Adipocyte (in vitro differentiated cells): ENCODE data around the gene GRIK2.

ENCODE experiments used
- DNase-seq: peaks from one replicate; pipeline ENCODE4 v3.0.0-alpha.2; 2015; ENCODE audit warnings: low read depth
- H3K27me3 ChIP-seq: replicated peaks from 2 replicates; pipeline ENCODE4 v1.7.0; 2013; ENCODE audit warnings: mild to moderate bottlenecking, low read length, moderate library complexity; ENCODE audit not compliant: control insufficient read depth, insufficient read depth
- H3K36me3 ChIP-seq: 2 replicates; pipeline ENCODE4 v1.7.0; 2013; ENCODE audit warnings: low read length, mild to moderate bottlenecking, moderate library complexity; ENCODE audit not compliant: control insufficient read depth, insufficient read depth, severe bottlenecking
- H3K4me1 ChIP-seq: 2 replicates; pipeline ENCODE4 v1.7.0; 2013; ENCODE audit warnings: mild to moderate bottlenecking, low read length, moderate library complexity; ENCODE audit not compliant: control insufficient read depth, insufficient read depth
- H3K4me3 ChIP-seq: 2 replicates; pipeline ENCODE4 v1.7.0; 2013; ENCODE audit warnings: mild to moderate bottlenecking, low read length, moderate library complexity
- H3K9ac ChIP-seq: 2 replicates; pipeline ENCODE4 v1.7.0; 2013; ENCODE audit warnings: mild to moderate bottlenecking, low read length, moderate library complexity
- H3K9me3 ChIP-seq: 2 replicates; pipeline ENCODE4 v1.7.0; 2013; ENCODE audit warnings: mild to moderate bottlenecking, low read length, moderate library complexity; ENCODE audit not compliant: control insufficient read depth

The GRIK2 gene

GRCh38 chr6:101433141-101433540 lies 39.6 kb downstream of the GRIK2 start:
- DNase-seq, result no peak
- no peaks in the 10 kb centered on the region for H3K36me3 ChIP-seq
- no peaks in the 10 kb centered on the region for H3K9me3 ChIP-seq
- no peak overlapping the region for H3K9ac ChIP-seq
- peaks cover 2% of the 10 kb centered on the region for H3K4me1 ChIP-seq
- no peaks in the 10 kb centered on the region for H3K27me3 ChIP-seq
- no peak overlapping the region for H3K4me3 ChIP-seq

DNA sequence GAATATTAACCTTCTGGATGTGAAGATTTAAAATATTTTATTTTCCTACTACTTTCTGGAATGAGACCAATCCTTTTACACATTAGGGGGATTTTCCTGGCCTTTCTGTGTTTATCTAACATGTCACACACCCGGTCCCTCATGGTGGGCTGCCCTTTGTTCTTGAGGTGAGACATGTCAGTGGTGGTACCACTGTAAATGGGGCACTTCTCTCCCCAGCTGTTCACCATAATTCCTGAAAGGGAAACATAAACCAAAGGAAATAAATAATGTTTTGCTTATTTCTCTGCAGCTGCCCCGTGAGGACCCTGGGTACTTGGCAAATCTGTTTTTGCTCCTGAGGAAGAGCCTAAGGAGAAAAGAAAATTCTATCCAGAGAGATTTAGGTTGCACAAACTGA lies 41.1 kb downstream of the GRIK2 start:
- Histone ChIP-seq H3K9ac (no peak overlapping the region), H3K4me3 (no peak overlapping the region), H3K27me3 (no peaks in the 10 kb centered on the region), H3K9me3 (no peaks in the 10 kb centered on the region), H3K36me3 (no peaks in the 10 kb centered on the region), H3K4me1 (no peaks in the 10 kb centered on the region)
- DNase-seq, result no peak

- no peaks in the 10 kb centered on the region for H3K9me3 ChIP-seq
- no peaks in the 10 kb centered on the region for H3K36me3 ChIP-seq
- H3K4me3 ChIP-seq, result no peak overlapping the region
- no peaks in the 10 kb centered on the region for H3K27me3 ChIP-seq
- no peak for DNase-seq
- no peak overlapping the region for H3K9ac ChIP-seq
- no peaks in the 10 kb centered on the region for H3K4me1 ChIP-seq
Measured at GRCh38 chr6:101435038-101435437, 41.5 kb downstream of the GRIK2 start.

DNA sequence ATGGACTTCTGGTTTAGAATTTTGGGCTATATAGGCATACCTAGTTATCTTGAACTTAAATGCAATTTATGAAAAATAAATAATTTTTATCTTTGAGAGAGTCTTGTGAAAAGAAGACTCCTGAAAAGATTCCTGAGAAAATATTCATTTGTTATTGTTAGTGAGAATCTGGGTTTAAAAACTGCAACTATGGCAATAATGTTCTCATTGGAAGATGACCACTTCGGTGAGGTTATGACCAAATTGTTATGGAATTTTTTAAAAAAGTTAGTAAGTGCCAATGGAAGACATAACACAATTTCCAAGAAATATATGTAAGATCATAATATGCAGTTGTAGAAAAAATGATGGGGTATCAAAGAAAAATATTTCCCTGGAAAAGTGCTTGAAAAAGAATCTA lies 46.3 kb downstream of the GRIK2 start:
- Histone ChIP-seq H3K27me3 (no peaks in the 10 kb centered on the region), H3K4me3 (no peak overlapping the region), H3K36me3 (no peaks in the 10 kb centered on the region), H3K9ac (no peak overlapping the region), H3K9me3 (no peaks in the 10 kb centered on the region), H3K4me1 (no peaks in the 10 kb centered on the region)
- peak; percentile 40 for DNase-seq

DNA sequence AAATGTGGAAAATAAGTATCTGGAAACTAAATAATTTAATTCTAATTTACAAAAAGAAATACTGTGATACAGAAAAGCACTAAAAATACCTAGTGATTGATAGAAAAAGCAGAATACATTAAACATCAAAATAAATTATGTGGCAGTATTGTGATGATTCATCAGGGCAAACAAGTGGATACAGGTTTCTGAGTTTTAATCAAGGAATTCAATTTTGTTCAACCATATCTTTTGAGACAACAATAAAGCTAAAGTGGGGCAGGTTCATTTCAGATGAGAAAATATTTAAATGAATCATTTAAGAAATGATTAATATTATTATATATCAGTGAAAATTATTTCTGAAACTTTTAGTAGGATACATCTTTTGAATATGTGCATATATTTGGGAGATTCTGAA lies 49.8 kb downstream of the GRIK2 start:
- DNase-seq, result no peak
- Histone ChIP-seq H3K36me3 (no peaks in the 10 kb centered on the region), H3K4me1 (no peaks in the 10 kb centered on the region), H3K9ac (no peak overlapping the region), H3K4me3 (no peak overlapping the region), H3K9me3 (no peaks in the 10 kb centered on the region), H3K27me3 (no peaks in the 10 kb centered on the region)

DNA sequence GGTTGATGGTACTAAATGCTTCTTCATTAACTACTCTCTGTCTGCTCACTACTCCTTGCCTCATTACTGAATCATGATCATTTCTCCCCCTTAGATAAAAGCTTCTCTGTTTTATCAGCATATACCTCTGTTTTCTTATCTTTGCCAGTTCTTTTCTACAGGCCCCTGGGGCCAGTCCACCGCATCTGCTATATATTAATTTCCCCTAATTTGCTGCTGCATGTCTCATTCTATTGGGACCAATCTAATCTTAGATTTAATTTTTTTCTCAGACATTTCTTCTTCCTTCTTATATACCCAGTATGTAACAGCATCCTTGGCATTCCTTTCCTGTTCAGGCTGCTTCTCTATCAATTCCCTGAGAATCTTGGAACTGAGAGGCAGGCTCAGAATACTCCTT lies 51.2 kb downstream of the GRIK2 start:
- Histone ChIP-seq H3K36me3 (no peaks in the 10 kb centered on the region), H3K27me3 (no peaks in the 10 kb centered on the region), H3K4me3 (no peak overlapping the region), H3K9me3 (no peaks in the 10 kb centered on the region), H3K4me1 (no peaks in the 10 kb centered on the region), H3K9ac (no peak overlapping the region)
- DNase-seq, result no peak

- no peak overlapping the region for H3K9ac ChIP-seq
Measured at GRCh38 chr6:101445527-101445926, 52.0 kb downstream of the GRIK2 start.

GRCh38 chr6:101450901-101451300 lies 57.4 kb downstream of the GRIK2 start:
- H3K9me3 ChIP-seq, result no peaks in the 10 kb centered on the region
- H3K27me3 ChIP-seq, result no peaks in the 10 kb centered on the region
- H3K4me1 ChIP-seq, result no peaks in the 10 kb centered on the region
- no peak for DNase-seq
- H3K9ac ChIP-seq, result no peak overlapping the region
- H3K4me3 ChIP-seq, result no peak overlapping the region
- no peaks in the 10 kb centered on the region for H3K36me3 ChIP-seq

More at GRCh38 chr6:101445527-101445926, 52.0 kb downstream of the GRIK2 start:
- peak; percentile 42 for DNase-seq
- H3K4me1 ChIP-seq, result no peaks in the 10 kb centered on the region
- no peaks in the 10 kb centered on the region for H3K9me3 ChIP-seq
- H3K4me3 ChIP-seq, result no peak overlapping the region
- no peaks in the 10 kb centered on the region for H3K36me3 ChIP-seq
- no peaks in the 10 kb centered on the region for H3K27me3 ChIP-seq

- DNase-seq, result no peak
- no peaks in the 10 kb centered on the region for H3K36me3 ChIP-seq
- H3K9me3 ChIP-seq, result no peaks in the 10 kb centered on the region
- no peak overlapping the region for H3K4me3 ChIP-seq
- H3K4me1 ChIP-seq, result peaks cover 2% of the 10 kb centered on the region
- no peak overlapping the region for H3K9ac ChIP-seq
- H3K27me3 ChIP-seq, result no peaks in the 10 kb centered on the region
Measured at GRCh38 chr6:101451981-101452380, 58.5 kb downstream of the GRIK2 start.

DNA sequence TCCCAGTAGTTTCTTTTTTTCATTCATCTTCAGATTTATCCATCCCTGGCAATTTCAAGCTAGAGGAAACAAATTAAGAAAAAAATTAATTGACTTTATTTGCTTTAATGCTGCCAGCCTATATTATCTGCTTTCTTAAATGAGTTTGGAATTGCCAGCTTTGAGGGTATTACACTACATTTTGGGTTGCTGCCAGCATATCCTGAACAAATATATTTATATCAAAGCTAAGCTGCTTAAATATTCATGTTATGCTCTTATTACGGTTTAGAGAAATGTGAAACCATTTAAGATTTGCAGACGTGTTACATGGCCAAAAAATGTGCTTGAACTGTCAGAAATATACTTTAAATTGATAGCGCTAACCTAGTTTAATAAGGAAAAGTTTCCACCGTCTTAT lies 59.7 kb downstream of the GRIK2 start:
- no peaks in the 10 kb centered on the region for H3K36me3 ChIP-seq
- H3K4me3 ChIP-seq, result no peak overlapping the region
- peaks cover 4% of the 10 kb centered on the region for H3K4me1 ChIP-seq
- no peak overlapping the region for H3K9ac ChIP-seq
- no peaks in the 10 kb centered on the region for H3K9me3 ChIP-seq
- no peaks in the 10 kb centered on the region for H3K27me3 ChIP-seq
- DNase-seq, result no peak

- Histone ChIP-seq H3K27me3 (no peaks in the 10 kb centered on the region), H3K36me3 (no peaks in the 10 kb centered on the region), H3K4me1 (peaks cover 4% of the 10 kb centered on the region), H3K4me3 (no peak overlapping the region), H3K9me3 (no peaks in the 10 kb centered on the region), H3K9ac (no peak overlapping the region)
- no peak for DNase-seq
Measured at GRCh38 chr6:101454106-101454676, 60.7 kb downstream of the GRIK2 start.

DNA sequence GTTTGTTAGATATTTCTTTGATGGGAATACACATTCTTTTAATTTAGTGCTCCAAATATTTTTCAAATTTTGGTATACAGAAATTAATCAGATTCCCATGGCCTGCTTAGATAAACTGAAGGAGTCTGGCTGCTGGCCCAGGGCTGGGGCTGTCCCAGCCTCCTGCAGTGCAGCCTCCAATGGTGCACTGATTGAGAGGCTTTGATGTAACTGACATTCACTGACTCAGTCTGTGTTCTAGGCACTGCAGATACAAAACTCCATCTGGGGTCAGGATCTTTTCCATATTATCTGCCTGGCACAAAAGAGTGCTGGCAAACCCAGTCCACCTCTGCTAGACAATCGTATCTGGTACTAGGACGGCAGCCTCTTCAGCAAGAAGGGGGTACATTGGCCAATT lies 64.8 kb downstream of the GRIK2 start:
- no peaks in the 10 kb centered on the region for H3K36me3 ChIP-seq
- DNase-seq, result peak; percentile 35
- no peak overlapping the region for H3K9ac ChIP-seq
- H3K9me3 ChIP-seq, result no peaks in the 10 kb centered on the region
- no peak overlapping the region for H3K4me3 ChIP-seq
- H3K4me1 ChIP-seq, result peaks cover 4% of the 10 kb centered on the region
- no peaks in the 10 kb centered on the region for H3K27me3 ChIP-seq
